Hepatocyte (in vitro differentiated cells): ENCODE data around the gene THSD4. TPM values are rescaled to one million over a fixed set of nuclear protein-coding genes. Genes with fewer than 3 reads are reported as not detected.

Experiments
- DNase-seq: peaks from one replicate; pipeline ENCODE4 v3.0.0-alpha.2; 2016; ENCODE audit warnings: low spot score
- H2AFZ ChIP-seq: fragments of 200-600 bp; sonication (generic); 2 replicates; pipeline ENCODE4 v1.6.0; 2016; ENCODE audit warnings: antibody characterized with exemption, mild to moderate bottlenecking
- H3K27ac ChIP-seq: fragments of 200-600 bp; sonication (generic); 2 replicates; pipeline ENCODE4 v1.5.1; 2016; ENCODE audit warnings: mild to moderate bottlenecking
- H3K27me3 ChIP-seq: fragments of 200-600 bp; sonication (generic); 2 replicates; pipeline ENCODE4 v1.6.1; 2016
- H3K36me3 ChIP-seq: fragments of 200-600 bp; sonication (generic); replicated peaks from 2 replicates; pipeline ENCODE4 v1.5.1; 2016; ENCODE audit warnings: low read depth; ENCODE audit not compliant: insufficient read depth
- H3K4me1 ChIP-seq: fragments of 200-600 bp; sonication (generic); 2 replicates; pipeline ENCODE4 v1.5.1; 2016; ENCODE audit warnings: mild to moderate bottlenecking, moderate library complexity; ENCODE audit not compliant: insufficient read depth
- H3K4me2 ChIP-seq: fragments of 200-600 bp; sonication (generic); 2 replicates; pipeline ENCODE4 v1.6.0; 2016
- H3K4me3 ChIP-seq: fragments of 200-600 bp; sonication (generic); 2 replicates; pipeline ENCODE4 v1.5.1; 2016; ENCODE audit warnings: mild to moderate bottlenecking
- H3K79me2 ChIP-seq: fragments of 200-600 bp; sonication (generic); 2 replicates; pipeline ENCODE4 v1.6.0; 2017; ENCODE audit warnings: mild to moderate bottlenecking
- H3K9me2 ChIP-seq: fragments of 200-600 bp; sonication (generic); replicated peaks from 2 replicates; pipeline ENCODE4 v1.6.0; 2017; ENCODE audit warnings: mild to moderate bottlenecking; ENCODE audit not compliant: insufficient read depth
- H3K9me3 ChIP-seq: fragments of 200-600 bp; sonication (generic); 2 replicates; pipeline ENCODE4 v1.5.1; 2016; ENCODE audit warnings: low read depth, mild to moderate bottlenecking
- H4K20me1 ChIP-seq: fragments of 200-600 bp; sonication (generic); 2 replicates; pipeline ENCODE4 v1.6.0; 2016; ENCODE audit warnings: mild to moderate bottlenecking; ENCODE audit not compliant: insufficient read depth, poor library complexity, severe bottlenecking
- EZH2 ChIP-seq: fragments of 200-600 bp; sonication (generic); IDR thresholded peaks from 2 replicates; pipeline ENCODE4 v1.6.1; 2016; ENCODE audit warnings: antibody characterized with exemption, mild to moderate bottlenecking, borderline replicate concordance
- EZH2phosphoT487 ChIP-seq: fragments of 200-600 bp; sonication (generic); IDR thresholded peaks from one replicate; pipeline ENCODE4 v1.6.1; 2018; ENCODE audit warnings: antibody characterized with exemption, mild to moderate bottlenecking, low read depth, moderate library complexity; ENCODE audit not compliant: unreplicated experiment, severe bottlenecking
- WGBS: methylation state at CpG from one replicate; pipeline ENCODE4 v1.1.6; 2016; ENCODE audit warnings: low lambda C conversion rate; ENCODE audit errors: missing lambda C conversion rate; 5-methylcytosine and 5-hydroxymethylcytosine counted together
- polyA plus RNA-seq: library from polyadenylated mRNA; unstranded; fragments of >200 nt; fragmentation: Nextera tagmentation; extraction: Ambion mirVana; gene quantifications from 2 replicates; pipeline ENCODE4 v1.2.1, GENCODE V29; 2016
- total RNA-seq: library from RNA; depleted of rRNA; stranded (reverse); fragments of >200 nt; gene quantifications from 2 replicates; pipeline ENCODE4 v1.2.3, GENCODE V29; 2014
- TF ChIP-seq, protein P1 (sequence below): fragments of 200-600 bp; sonication (generic); IDR thresholded peaks from 2 replicates; pipeline ENCODE4 v1.5.1; 2016; ENCODE audit warnings: antibody characterized with exemption, mild to moderate bottlenecking; ENCODE audit not compliant: poor library complexity

Gene THSD4
- total and polyA plus RNA-seq, 2 experiments from 2014 or later: 4.3 to 7.0 TPM

DNA sequence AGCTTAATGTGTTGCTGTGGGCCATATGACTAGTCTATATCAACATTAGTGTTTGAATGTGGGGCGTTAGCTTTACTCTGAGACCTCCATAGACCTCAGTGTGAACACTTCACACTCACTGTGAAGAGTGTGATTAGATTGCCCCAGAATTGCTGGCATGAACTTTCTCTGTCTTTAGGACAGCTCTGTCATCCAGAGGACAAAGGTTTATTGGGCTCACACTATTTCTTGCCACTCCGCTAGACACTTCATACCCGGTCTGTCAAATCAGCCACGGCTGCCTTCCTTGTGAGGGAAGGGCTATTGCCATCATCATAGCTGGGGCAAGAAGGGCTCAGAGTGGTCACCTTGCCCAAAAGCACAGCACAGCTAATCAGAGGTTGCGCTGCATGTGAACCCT lies 378.3 kb downstream of the THSD4 start:
- no peaks in the 10 kb centered on the region for H4K20me1 ChIP-seq
- 81% methylated on average over 5 of the region's 5 CpGs for WGBS
- no peak for TF ChIP-seq EZH2phosphoT487
- no peak for DNase-seq
- no peak overlapping the region for H3K4me2 ChIP-seq
- no peak overlapping the region for H3K4me3 ChIP-seq
- H2AFZ ChIP-seq: no peak overlapping the region
- no peaks in the 10 kb centered on the region for H3K9me2 ChIP-seq
- H3K4me1 ChIP-seq: peaks cover 9% of the 10 kb centered on the region
- H3K79me2 ChIP-seq: no peaks in the 10 kb centered on the region
- no peaks in the 10 kb centered on the region for H3K36me3 ChIP-seq
- H3K9me3 ChIP-seq: no peaks in the 10 kb centered on the region
- no peak overlapping the region for H3K27ac ChIP-seq
- no peaks in the 10 kb centered on the region for H3K27me3 ChIP-seq

DNA sequence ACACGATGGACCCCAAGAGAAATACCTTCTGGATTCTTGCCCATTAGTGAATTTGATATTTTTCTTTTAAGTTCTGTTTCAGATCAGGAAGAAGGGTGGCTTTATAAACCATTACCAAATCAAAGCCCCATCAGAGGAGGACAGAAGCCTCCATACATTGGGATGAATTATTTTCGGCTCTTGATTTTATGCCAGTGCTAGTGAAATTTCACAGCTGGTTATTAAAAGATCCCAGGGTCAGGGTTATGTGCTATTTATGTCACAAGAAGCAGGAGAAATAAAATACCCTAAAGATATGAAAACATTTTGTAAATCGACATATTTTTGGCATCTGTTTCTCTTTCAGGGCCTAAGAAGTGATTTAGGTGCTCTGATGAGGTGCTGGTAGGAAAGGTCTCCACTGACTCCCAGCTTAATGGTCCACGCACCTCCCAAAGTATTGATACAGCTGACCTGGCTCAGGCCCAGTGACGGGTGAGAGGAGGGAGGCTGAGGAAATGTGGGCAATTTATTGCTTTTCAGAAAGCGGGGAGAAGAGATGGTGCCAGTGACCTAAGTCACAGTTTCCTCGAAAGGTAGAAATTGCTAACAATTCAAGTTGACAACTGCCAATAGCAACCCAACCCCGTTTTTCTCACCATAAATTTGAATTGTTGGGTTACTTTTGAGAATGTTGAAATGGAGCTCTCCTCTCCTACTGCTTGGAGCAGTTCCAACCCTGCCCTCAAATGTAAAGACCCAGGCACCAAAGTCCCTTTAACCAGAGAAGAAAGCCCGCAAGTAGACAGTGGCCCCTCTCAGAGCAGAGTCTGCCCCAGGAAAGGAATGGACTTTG lies 379.5 kb downstream of the THSD4 start:
- Histone ChIP-seq H3K9me3 (no peaks in the 10 kb centered on the region), H3K9me2 (no peaks in the 10 kb centered on the region), H3K4me1 (peaks cover 9% of the 10 kb centered on the region), H2AFZ (no peak overlapping the region), H4K20me1 (no peaks in the 10 kb centered on the region), H3K36me3 (no peaks in the 10 kb centered on the region), H3K4me3 (no peak overlapping the region), H3K4me2 (no peak overlapping the region), H3K79me2 (no peaks in the 10 kb centered on the region), H3K27me3 (no peaks in the 10 kb centered on the region), H3K27ac (no peak overlapping the region)
- no peak for TF ChIP-seq EZH2
- TF ChIP-seq, protein P1, sequence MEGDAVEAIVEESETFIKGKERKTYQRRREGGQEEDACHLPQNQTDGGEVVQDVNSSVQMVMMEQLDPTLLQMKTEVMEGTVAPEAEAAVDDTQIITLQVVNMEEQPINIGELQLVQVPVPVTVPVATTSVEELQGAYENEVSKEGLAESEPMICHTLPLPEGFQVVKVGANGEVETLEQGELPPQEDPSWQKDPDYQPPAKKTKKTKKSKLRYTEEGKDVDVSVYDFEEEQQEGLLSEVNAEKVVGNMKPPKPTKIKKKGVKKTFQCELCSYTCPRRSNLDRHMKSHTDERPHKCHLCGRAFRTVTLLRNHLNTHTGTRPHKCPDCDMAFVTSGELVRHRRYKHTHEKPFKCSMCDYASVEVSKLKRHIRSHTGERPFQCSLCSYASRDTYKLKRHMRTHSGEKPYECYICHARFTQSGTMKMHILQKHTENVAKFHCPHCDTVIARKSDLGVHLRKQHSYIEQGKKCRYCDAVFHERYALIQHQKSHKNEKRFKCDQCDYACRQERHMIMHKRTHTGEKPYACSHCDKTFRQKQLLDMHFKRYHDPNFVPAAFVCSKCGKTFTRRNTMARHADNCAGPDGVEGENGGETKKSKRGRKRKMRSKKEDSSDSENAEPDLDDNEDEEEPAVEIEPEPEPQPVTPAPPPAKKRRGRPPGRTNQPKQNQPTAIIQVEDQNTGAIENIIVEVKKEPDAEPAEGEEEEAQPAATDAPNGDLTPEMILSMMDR: no peak
- TF ChIP-seq EZH2phosphoT487: no peak
- 77% methylated on average over 9 of the region's 9 CpGs for WGBS
- DNase-seq: no peak

DNA sequence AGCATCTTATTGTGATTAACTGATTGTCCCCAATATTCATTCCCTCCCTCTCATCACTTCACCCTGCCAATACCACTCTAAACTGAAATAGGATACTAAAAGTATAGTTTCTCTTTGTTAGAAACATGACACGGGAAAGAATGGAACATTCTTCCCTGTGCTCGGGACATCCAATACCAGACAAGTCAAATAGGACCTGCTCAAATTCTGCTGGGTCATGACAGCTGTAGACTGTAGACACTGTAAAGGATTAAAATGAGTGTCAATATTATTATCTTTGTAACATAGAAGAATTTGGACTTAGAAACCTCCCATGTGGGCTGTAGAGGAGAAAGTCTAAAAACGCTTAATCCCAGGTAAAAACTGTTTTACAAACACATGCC lies 380.1 kb downstream of the THSD4 start:
- Histone ChIP-seq H4K20me1 (no peaks in the 10 kb centered on the region), H3K4me1 (peaks cover 9% of the 10 kb centered on the region), H3K4me2 (no peak overlapping the region), H3K4me3 (no peak overlapping the region), H3K9me3 (peaks cover under 1% of the 10 kb centered on the region), H3K27me3 (no peaks in the 10 kb centered on the region), H3K9me2 (no peaks in the 10 kb centered on the region), H3K79me2 (no peaks in the 10 kb centered on the region), H3K36me3 (no peaks in the 10 kb centered on the region), H3K27ac (no peak overlapping the region), H2AFZ (no peak overlapping the region)
- TF ChIP-seq EZH2 (no peak), EZH2phosphoT487 (no peak)
- TF ChIP-seq, protein P1: no peak
- 56% methylated on average over 3 of the region's 3 CpGs for WGBS
- no peak for DNase-seq

DNA sequence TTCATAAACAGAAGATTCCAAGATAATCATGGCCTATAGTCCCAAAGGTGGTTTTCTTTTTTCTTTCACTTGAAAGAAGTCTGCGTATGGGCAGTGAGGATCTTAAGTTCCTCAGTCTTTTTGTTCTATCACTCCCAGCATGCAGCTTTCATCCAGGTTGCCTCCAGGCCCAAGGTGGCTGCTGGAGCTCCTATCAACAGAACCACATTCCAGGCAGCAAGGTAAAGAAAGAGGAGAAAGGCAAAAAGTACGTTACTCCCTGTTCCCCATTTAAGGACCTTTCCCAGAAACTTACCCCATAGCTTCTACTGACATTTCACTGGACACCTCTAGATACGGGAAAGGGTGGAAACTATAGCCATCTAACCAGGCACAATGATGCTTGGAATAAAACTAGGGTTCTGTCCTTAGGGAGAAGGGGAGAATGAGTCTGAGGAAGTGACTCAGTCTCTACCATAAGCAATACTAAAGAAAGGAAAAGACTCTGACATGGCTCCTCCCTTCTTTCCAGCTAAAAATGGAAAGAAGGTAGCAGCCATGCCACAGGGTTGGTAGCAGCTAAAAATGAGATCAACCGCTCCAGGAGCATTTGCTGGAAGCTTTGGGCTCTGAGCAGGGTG lies 381.2 kb downstream of the THSD4 start:
- Histone ChIP-seq H3K27me3 (no peaks in the 10 kb centered on the region), H2AFZ (no peak overlapping the region), H3K4me3 (no peak overlapping the region), H3K4me2 (no peak overlapping the region), H4K20me1 (no peaks in the 10 kb centered on the region), H3K9me3 (peaks cover 9% of the 10 kb centered on the region), H3K27ac (no peak overlapping the region), H3K4me1 (peaks cover 9% of the 10 kb centered on the region), H3K9me2 (no peaks in the 10 kb centered on the region), H3K79me2 (no peaks in the 10 kb centered on the region), H3K36me3 (no peaks in the 10 kb centered on the region)
- DNase-seq: no peak
- WGBS: 75% methylated on average over 4 of the region's 4 CpGs
- TF ChIP-seq EZH2 (no peak), EZH2phosphoT487 (no peak)
- TF ChIP-seq, protein P1: no peak
